ENCODE results near the gene HSF2BP. TPM values are rescaled to one million over a fixed set of nuclear protein-coding genes. Genes with fewer than 3 reads are reported as not detected.

HSF2BP gene
- total and polyA plus RNA-seq, 12 donors, result 0.12 to 0.51 (median 0.18) TPM; not detected in 6

GRCh38 chr21:43623588-43623987 lies 35.7 kb downstream of the HSF2BP start:
- no peak overlapping the region for H3K27ac ChIP-seq
- H3K36me3 ChIP-seq, result no peaks in the 10 kb centered on the region
- ATAC-seq (no peak), DNase-seq (no peak)
- no peaks in the 10 kb centered on the region for H3K4me1 ChIP-seq
- peaks cover 0 to 32% (median 10%) of the 10 kb centered on the region in 11 donors for H3K9me3 ChIP-seq
- TF ChIP-seq CTCF (IDR thresholded peaks at IDR 0.05), result no peak
- 97 to 98% methylated on average over 2 of the region's 2 CpGs for WGBS, 2 donors
- peaks cover 0 to 3% (median 0%) of the 10 kb centered on the region in 7 donors for H3K27me3 ChIP-seq
- intact Hi-C loops (cut with DNase I), result no loop called here
- no peak overlapping the region for H3K4me3 ChIP-seq

GRCh38 chr21:43622796-43623195 lies 36.5 kb downstream of the HSF2BP start:
- 81 to 83% methylated on average over 2 of the region's 2 CpGs for WGBS, 2 donors

GRCh38 chr21:43619856-43620255 lies 39.4 kb downstream of the HSF2BP start:
- Histone ChIP-seq H3K4me1 (no peaks in the 10 kb centered on the region), H3K36me3 (no peaks in the 10 kb centered on the region), H3K9me3 (peaks cover 0 to 29% (median 8%) of the 10 kb centered on the region in 11 donors), H3K27me3 (peaks cover 0 to 3% (median 0%) of the 10 kb centered on the region in 7 donors), H3K27ac (no peak overlapping the region), H3K4me3 (no peak overlapping the region)
- WGBS, 2 donors, result 90 to 91% methylated on average over 4 of the region's 4 CpGs
- DNase-seq (no peak), ATAC-seq (no peak)
- intact Hi-C loops (cut with DNase I), result no loop called here
- TF ChIP-seq CTCF (IDR thresholded peaks at IDR 0.05), result no peak

More at GRCh38 chr21:43622796-43623195, 36.5 kb downstream of the HSF2BP start:
- Histone ChIP-seq H3K27me3 (peaks cover 0 to 3% (median 0%) of the 10 kb centered on the region in 7 donors), H3K9me3 (peaks cover 0 to 29% (median 8%) of the 10 kb centered on the region in 11 donors), H3K4me3 (no peak overlapping the region), H3K36me3 (no peaks in the 10 kb centered on the region), H3K27ac (no peak overlapping the region), H3K4me1 (no peaks in the 10 kb centered on the region)
- ATAC-seq (no peak), DNase-seq (no peak)
- intact Hi-C loops (cut with DNase I), result no loop called here
- no peak for TF ChIP-seq CTCF (IDR thresholded peaks at IDR 0.05)

- intact Hi-C loops (cut with DNase I), result no loop called here
- no peaks in the 10 kb centered on the region for H3K36me3 ChIP-seq
Observed at GRCh38 chr21:43619344-43619743, 39.9 kb downstream of the HSF2BP start.

More at GRCh38 chr21:43619344-43619743, 39.9 kb downstream of the HSF2BP start:
- ATAC-seq (no peak), DNase-seq (no peak)
- WGBS, 2 donors, result 92 to 95% methylated on average over 4 of the region's 4 CpGs
- Histone ChIP-seq H3K4me3 (no peak overlapping the region), H3K27ac (no peak overlapping the region), H3K9me3 (peaks cover 0 to 29% (median 8%) of the 10 kb centered on the region in 11 donors), H3K4me1 (no peaks in the 10 kb centered on the region), H3K27me3 (peaks cover 0 to 3% (median 0%) of the 10 kb centered on the region in 7 donors)
- TF ChIP-seq CTCF (IDR thresholded peaks at IDR 0.05), result no peak
